Amniotic epithelial cell (primary cell): ENCODE data around the gene PCBP4.

Experiments
- DNase-seq: peaks from one replicate; pipeline ENCODE4 v3.0.0-alpha.2; 2010; ENCODE audit warnings: low read depth

PCBP4 gene

DNA sequence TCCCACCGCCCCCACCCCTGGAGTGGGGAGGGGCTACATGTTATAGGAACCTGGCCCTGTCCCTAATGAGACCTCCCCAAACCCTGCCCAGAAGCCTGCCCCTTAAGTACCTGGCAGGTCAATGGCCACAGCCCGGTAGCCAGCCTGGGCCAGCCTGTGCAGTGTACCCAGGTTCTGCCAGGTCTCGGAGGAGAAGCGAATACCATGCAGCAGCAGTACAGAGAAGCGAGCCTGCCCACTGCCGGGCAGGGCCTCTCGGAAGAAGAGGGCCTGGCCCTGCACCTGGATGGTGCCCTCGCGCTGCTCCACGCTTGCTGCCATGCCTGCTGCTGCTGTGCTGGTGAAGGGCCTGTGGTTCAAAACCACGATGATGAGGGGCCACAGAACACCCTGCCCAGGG, 4.1 kb upstream of the PCBP4 start:
- DNase-seq: no peak

- DNase-seq: no peak
Observed at GRCh38 chr3:51970606-51971300, 3.5 kb upstream of the PCBP4 start.

DNA sequence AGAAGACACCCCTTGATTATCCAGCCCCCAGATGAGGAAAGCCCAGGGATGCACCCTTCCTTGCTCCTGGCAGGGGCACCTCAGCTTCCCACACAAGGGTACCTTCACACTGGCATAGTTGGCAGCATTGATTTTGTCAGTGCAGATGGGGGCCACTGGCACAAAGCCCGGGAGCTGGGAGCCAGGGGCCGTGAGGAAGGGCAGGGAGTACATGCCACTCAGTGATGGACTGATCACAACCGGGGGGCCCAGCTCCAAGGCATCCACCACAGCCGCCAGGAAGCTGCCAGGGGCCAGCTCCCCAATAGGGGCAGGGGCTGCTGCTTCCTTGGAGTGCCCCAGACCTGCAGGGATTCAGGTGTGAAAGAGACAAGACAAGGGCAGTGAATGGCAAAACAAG, 2.6 kb upstream of the PCBP4 start:
- no peak for DNase-seq

- no peak for DNase-seq
Observed at GRCh38 chr3:51968883-51969678, 1.8 kb upstream of the PCBP4 start.

- peak; percentile 20 for DNase-seq
Observed at GRCh38 chr3:51968170-51968775, 1.0 kb upstream of the PCBP4 start.

DNA sequence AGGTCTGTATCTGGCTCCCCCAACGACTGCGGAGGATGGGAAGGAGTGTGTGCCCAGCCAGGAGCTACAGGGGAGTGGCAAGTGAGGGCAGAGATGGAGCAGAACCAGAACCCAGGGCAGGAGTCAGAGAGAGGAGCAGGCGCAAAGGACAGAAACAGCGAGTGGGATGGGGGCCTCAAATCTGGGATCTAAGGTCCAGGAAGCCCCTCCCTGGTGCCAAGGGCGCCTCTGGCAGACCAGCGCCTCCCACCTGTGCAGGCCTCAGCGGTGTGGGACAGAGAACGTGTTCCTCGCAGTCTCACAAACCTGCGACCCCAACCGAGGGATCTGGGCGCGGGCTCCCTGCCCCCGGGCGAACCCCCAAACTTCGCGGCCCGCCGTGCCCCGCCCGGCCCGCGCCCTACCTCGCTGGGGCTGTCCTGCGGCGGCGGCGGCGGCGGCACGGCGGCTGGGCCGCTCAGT, 301 bp downstream of the PCBP4 start:
- no peak for DNase-seq

GRCh38 chr3:51966486-51966885, 768 bp downstream of the PCBP4 start:
- DNase-seq: no peak

DNA sequence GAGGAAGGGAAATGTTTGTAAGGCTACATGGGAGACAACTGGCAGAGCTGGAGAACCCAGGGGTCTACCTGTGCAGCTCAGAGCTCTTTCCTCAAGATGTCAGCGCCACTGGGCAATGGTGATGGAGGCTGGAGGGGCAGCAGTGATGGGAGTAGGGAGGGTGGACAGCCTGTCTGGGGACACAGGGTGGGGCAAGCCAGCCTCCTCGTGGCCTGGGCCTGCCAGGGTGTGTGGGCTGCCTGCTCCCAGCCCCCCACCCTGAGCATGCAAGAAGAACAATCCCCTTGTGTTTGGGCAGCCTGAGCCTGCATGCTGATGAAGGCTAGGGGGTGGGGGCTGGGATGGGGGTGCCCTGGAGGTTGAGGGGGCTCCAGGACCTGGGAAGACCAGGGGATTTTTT, 1.2 kb downstream of the PCBP4 start:
- DNase-seq: no peak

GRCh38 chr3:51964521-51964920, 2.7 kb downstream of the PCBP4 start:
- DNase-seq: no peak

DNA sequence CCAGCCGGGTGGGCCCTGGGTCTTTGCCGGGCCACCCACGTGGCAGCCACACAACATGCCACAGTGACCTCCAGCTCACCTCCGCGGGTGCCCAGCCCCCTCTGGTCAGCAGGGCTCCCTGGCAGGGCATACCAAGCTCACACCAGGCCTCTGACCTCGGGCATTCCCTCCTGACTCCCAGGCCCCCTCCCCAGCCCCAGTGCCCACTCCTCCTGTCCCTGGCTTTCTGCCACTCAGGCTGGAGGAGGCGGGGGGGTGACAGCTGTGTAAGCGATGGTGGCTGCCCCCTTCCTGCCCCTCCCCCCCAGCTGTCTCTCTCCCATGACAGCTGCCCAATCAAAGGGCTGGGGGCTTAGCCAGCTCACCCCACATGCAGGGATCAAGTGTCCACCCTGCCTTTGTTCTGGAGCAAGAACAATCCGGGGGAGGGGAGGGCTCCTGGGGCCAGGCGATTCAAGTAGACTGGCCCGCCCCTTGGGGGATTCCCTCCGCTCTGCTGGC, 3.3 kb downstream of the PCBP4 start:
- DNase-seq: no peak

DNA sequence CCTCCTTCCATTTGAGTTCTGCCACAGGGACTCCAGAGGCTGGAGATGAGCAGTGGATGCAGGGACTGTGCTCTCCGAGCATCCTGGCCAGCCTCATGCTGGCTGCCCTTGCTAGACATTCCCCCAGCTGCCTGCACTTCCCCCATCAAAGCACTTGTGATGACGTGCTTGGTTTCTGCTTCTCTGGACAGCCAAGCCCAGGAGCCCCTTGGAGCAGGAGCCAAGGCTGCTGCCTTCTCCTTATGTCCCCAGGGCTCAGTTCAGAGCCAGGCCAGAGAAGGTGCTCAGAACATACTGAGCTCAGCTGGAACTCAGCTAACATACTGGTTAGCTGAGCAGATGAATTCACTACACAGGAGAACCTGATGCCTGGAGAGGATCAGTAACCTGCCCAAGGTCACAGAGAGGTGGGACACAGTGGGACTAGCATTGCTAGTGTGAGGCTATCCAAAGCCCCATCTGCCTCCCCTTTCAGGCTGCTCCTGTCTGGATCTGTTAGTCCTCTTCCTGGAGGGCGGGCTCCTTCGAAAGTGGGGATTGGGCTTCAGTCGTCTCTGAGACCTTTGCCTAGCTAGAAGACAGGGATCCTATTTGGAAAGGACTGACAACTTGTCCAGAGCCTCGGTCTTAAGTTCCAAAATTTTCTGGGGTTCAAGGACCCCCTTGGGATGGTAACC, 4.3 kb downstream of the PCBP4 start:
- DNase-seq: no peak

DNA sequence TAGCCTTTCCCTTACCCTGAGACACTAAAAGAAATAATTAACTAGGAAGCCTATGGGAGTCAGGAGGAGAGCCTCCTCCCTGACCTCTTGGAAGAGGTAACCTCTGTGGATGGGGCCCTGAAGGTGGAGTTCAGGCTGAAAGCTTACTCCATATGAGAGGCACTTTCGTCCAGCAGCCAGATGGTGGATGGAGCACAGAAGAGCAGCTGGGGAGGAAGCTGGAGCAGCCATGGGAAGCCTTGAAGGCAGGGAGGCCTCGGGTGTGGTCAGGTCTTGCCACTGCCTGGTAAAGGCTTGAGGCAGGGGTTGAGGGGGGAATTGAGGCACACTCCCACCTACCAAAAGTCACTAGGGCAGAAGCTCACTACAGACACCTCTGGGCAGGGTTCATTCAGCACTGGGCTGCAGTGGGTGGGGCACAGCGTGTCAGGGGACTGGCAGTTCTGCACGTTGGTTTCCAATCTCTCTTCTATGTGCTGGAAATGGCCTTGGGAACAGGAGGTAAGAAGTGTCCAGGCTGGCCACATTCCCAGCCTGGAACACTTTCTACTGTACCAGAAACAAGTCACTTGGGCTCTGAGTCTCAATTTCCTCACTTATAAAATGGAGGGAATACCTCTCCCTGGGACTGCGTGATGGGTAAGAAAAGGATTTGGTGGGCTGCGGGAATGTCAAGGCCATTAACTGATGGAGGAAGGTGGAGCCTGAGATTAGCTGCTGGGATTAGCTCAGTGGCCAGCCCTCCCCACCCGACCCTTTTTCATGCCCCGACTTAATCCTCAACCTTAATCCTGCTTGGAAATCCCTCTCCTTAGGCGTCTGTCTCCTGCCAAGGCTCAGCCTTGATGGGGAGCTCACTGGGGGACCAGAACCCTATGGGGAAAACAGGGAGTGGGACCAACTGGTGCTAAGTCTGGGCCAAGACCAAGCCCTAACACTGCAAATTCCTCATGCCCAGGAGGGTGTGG, 5.4 kb downstream of the PCBP4 start:
- DNase-seq: no peak

GRCh38 chr3:51961011-51961410, 6.2 kb downstream of the PCBP4 start:
- DNase-seq: no peak

GRCh38 chr3:51960386-51960785, 6.9 kb downstream of the PCBP4 start:
- no peak for DNase-seq

DNA sequence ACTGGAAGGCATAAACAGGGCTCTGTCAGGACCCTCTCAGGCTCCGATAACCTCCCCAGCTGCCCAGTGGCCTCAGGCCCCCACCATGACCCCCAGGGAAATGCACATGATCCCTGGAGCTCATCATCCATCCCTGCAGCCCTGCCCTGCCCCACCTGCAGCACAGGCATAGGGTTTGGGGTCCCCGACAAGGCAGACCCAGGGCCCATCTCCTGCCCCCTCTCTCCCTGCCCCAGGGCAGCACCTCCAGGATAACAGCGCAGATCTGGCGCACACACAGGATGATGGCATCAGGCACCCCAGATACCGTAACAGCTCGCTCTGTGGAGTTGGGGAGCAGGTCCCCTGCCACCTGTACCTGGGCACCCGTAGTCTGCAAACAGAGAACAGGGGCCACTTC, 7.6 kb downstream of the PCBP4 start:
- no peak for DNase-seq

- no peak for DNase-seq
Observed at GRCh38 chr3:51958603-51959521, 8.4 kb downstream of the PCBP4 start.

DNA sequence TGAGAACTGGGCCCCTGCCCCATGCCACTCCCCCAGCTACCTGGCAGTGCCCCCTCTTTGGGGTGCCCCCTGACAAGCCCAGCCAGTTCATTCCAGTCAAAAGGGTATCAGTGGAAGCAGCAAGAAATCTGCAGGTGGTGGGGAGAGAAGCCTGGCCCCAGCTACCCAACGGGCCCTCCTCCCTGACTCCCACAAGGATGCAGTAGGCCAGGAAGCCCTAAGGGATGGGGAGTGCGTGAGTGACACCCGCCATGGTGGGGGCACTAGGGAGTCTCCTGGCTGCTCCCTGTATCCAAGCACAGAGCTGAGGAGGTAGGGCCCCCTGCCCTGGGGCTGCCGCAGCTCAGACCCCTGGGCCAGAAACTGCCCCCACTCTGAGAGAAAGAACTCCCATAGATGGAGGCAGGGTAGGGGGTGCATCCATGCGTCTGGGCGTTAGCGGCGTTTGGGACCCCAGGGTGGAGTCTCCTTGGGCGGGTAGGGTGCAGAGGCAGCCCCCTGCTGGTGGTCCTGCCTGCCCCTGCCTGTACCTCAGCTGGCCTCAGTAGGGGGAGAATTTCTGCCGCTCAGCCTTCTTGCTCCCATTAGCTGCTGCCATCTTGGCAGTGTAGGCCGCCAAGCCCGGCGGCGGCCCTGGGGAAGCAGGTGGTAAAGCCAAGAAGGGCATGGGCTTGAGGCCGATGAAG, 9.6 kb downstream of the PCBP4 start:
- no peak for DNase-seq

DNA sequence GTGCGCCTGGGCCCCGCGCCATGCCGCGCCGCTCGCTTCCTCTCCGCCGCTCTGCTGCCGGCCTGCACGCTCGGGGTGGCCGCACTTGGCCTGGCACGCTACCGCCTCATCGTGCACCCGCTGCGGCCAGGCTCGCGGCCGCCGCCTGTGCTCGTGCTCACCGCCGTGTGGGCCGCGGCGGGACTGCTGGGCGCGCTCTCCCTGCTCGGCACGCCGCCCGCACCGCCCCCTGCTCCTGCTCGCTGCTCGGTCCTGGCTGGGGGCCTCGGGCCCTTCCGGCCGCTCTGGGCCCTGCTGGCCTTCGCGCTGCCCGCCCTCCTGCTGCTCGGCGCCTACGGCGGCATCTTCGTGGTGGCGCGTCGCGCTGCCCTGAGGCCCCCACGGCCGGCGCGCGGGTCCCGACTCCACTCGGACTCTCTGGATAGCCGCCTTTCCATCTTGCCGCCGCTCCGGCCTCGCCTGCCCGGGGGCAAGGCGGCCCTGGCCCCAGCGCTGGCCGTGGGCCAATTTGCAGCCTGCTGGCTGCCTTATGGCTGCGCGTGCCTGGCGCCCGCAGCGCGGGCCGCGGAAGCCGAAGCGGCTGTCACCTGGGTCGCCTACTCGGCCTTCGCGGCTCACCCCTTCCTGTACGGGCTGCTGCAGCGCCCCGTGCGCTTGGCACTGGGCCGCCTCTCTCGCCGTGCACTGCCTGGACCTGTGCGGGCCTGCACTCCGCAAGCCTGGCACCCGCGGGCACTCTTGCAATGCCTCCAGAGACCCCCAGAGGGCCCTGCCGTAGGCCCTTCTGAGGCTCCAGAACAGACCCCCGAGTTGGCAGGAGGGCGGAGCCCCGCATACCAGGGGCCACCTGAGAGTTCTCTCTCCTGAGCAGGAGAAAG, 11.1 kb downstream of the PCBP4 start:
- peak; percentile 45 for DNase-seq
